NB4 (cell line): ENCODE measurements around the gene CTDSPL.

ENCODE experiments used
- DNase-seq: peaks from one replicate; pipeline ENCODE4 v3.0.0; 2010; ENCODE audit warnings: low read depth
- H3K4me3 ChIP-seq: one replicate; pipeline ENCODE4 v1.5.1; 2011; ENCODE audit warnings: mild to moderate bottlenecking, low read depth, low read length, moderate library complexity
- CTCF ChIP-seq: IDR thresholded peaks from one replicate; pipeline ENCODE4 v1.5.1; 2012; ENCODE audit warnings: low read depth, low read length
- MAX ChIP-seq: IDR thresholded peaks from 2 replicates; pipeline ENCODE4 v1.6.1; 2011; ENCODE audit warnings: low read depth, low read length
- MYC ChIP-seq: IDR thresholded peaks from 2 replicates; pipeline ENCODE4 v1.6.1; 2011; ENCODE audit warnings: low read depth, low read length
- POLR2A ChIP-seq: IDR thresholded peaks from 2 replicates; pipeline ENCODE4 v1.6.1; 2011; ENCODE audit warnings: mild to moderate bottlenecking; ENCODE audit not compliant: insufficient read length; ENCODE audit errors: extremely low read depth

Gene CTDSPL

GRCh38 chr3:38018296-38019266 lies 156.9 kb downstream of the CTDSPL start:
- no peak for DNase-seq
- TF ChIP-seq CTCF (no peak), POLR2A (no peak), MYC (no peak), MAX (no peak)
- H3K4me3 ChIP-seq: no peak overlapping the region

- no peak for DNase-seq
- no peak overlapping the region for H3K4me3 ChIP-seq
- TF ChIP-seq POLR2A: no peak
- TF ChIP-seq MYC: no peak
- TF ChIP-seq CTCF: no peak
- TF ChIP-seq MAX: no peak
Measured at GRCh38 chr3:38019658-38020341, 158.1 kb downstream of the CTDSPL start.

DNA sequence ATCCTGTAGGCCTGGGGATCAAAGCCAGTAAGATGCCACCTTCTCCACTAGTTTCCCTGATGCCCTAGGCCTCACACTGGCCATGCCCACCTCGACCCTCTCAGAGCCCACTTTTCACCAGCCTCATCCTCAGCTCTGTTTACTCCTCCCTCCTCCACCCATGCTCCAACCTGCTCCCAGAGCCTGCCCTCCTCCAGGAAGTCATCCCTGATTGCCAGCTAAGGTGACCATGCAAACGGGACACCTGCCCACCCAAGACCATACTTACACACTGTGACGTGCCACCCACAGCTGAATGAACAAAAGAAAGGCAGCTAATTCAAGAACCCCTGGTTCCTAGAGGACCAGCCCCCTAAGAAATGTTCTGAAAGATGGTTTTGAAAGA lies 158.7 kb downstream of the CTDSPL start:
- TF ChIP-seq MYC (no peak), MAX (no peak), CTCF (no peak), POLR2A (no peak)
- no peak overlapping the region for H3K4me3 ChIP-seq
- DNase-seq: no peak

DNA sequence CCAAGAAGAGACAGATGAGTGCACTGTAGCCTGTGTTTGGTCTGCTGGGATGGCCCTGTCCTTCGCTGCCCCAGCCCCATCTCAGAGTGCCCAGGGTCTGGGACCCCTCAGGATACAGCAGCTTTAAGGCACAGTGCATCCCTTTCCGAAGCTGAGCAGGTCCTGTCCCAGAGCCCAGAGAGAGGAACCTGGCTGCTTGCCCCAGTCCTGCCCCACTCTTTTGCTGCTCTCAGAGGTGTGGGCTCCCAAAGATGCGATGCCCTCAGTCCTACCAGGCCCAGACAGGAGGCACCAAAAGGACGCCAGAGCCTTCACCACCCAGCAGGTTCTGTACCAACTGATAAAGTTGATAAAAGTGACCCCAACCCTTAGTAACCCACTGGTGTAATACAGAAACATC lies 159.5 kb downstream of the CTDSPL start:
- TF ChIP-seq MAX: no peak
- no peak for TF ChIP-seq CTCF
- no peak for TF ChIP-seq MYC
- no peak for TF ChIP-seq POLR2A
- no peak for DNase-seq
- no peak overlapping the region for H3K4me3 ChIP-seq

DNA sequence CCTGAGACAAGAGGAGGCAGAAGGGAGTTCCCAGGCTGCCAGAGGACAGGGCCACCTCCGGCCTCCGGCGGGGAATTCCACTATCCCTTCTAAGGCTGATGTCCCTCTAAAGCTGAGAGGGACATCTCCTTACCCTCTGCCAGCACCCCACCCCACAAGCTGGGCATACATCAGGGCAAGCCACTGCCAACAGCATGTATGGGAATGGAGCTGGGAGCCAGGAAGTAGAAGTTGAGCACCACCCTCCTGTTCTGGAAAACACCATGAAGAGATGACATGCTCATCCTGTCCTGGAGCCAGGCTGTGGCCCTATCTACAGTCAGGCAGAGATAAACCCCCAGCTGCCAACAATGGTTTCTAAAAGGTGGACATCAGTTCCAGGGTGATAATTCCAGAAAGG lies 160.6 kb downstream of the CTDSPL start:
- no peak overlapping the region for H3K4me3 ChIP-seq
- no peak for DNase-seq
- no peak for TF ChIP-seq MAX
- TF ChIP-seq MYC: no peak
- no peak for TF ChIP-seq POLR2A
- TF ChIP-seq CTCF: no peak
